GM19324 (cell line): ENCODE results near the gene ARFGEF3.
"Not testable (repeated sequence)": the region's sequence is repeated elsewhere in the genome, so short reads cannot be mapped to it uniquely, and the experiment has no call there.

Source experiments
- ATAC-seq: cut with Tn5 transposase; IDR thresholded peaks from one replicate; pipeline ENCODE4 v1.9.1; 2021; ENCODE audit warnings: mild to moderate bottlenecking, moderate library complexity; ENCODE audit not compliant: unreplicated experiment, low FRiP score

ARFGEF3 gene

GRCh38 chr6:138161338-138162110, at the start of gene ARFGEF3:
ARFGEF3 (plus strand) TSS chr6:138161939; CDS start chr6:138162087, 148 bp downstream.
- peak; percentile 71 for ATAC-seq

- no peak for ATAC-seq
Measured at GRCh38 chr6:138113588-138114210, 48.0 kb upstream of the ARFGEF3 start.

GRCh38 chr6:138115201-138115600, 46.5 kb upstream of the ARFGEF3 start:
- no peak for ATAC-seq

- ATAC-seq: no peak
Measured at GRCh38 chr6:138115877-138116660, 45.7 kb upstream of the ARFGEF3 start.

GRCh38 chr6:138116661-138116999, 45.1 kb upstream of the ARFGEF3 start:
- ATAC-seq: no peak

- ATAC-seq: no peak
Measured at GRCh38 chr6:138117376-138117914, 44.3 kb upstream of the ARFGEF3 start.

- ATAC-seq: not testable (repeated sequence)
Measured at GRCh38 chr6:138119229-138119628, 42.5 kb upstream of the ARFGEF3 start.

GRCh38 chr6:138119976-138120375, 41.8 kb upstream of the ARFGEF3 start:
- no peak for ATAC-seq

- no peak for ATAC-seq
Measured at GRCh38 chr6:138124096-138124495, 37.6 kb upstream of the ARFGEF3 start.

GRCh38 chr6:138128096-138128495, 33.6 kb upstream of the ARFGEF3 start:
- ATAC-seq: no peak

GRCh38 chr6:138129190-138129589, 32.5 kb upstream of the ARFGEF3 start:
- no peak for ATAC-seq

- no peak for ATAC-seq
Measured at GRCh38 chr6:138142806-138143205, 18.9 kb upstream of the ARFGEF3 start.

- ATAC-seq: no peak
Measured at GRCh38 chr6:138145402-138145801, 16.3 kb upstream of the ARFGEF3 start.

- no peak for ATAC-seq
Measured at GRCh38 chr6:138146544-138146943, 15.2 kb upstream of the ARFGEF3 start.

GRCh38 chr6:138155443-138155842, 6.3 kb upstream of the ARFGEF3 start:
- no peak for ATAC-seq

GRCh38 chr6:138157986-138158638, 3.6 kb upstream of the ARFGEF3 start:
- no peak for ATAC-seq

GRCh38 chr6:138159246-138159645, 2.5 kb upstream of the ARFGEF3 start:
- no peak for ATAC-seq

- no peak for ATAC-seq
Measured at GRCh38 chr6:138160329-138161087, 1.2 kb upstream of the ARFGEF3 start.

- ATAC-seq: no peak
Measured at GRCh38 chr6:138161088-138161337, 726 bp upstream of the ARFGEF3 start.
